Ramos (cell line): Measurements from ENCODE around the gene PLEKHG4B.
"Not testable (repeated sequence)": the region's sequence is repeated elsewhere in the genome, so short reads cannot be mapped to it uniquely, and the experiment has no call there.

Experiments used
- in situ Hi-C: fragments of 300-500 bp; cut with MboI; formaldehyde crosslinking; loops from one replicate; pipeline ENCODE4 v1.14.3; 2022; ENCODE audit warnings: low sequenced_read_pairs; ENCODE audit not compliant: unreplicated experiment

The PLEKHG4B gene, protein sequence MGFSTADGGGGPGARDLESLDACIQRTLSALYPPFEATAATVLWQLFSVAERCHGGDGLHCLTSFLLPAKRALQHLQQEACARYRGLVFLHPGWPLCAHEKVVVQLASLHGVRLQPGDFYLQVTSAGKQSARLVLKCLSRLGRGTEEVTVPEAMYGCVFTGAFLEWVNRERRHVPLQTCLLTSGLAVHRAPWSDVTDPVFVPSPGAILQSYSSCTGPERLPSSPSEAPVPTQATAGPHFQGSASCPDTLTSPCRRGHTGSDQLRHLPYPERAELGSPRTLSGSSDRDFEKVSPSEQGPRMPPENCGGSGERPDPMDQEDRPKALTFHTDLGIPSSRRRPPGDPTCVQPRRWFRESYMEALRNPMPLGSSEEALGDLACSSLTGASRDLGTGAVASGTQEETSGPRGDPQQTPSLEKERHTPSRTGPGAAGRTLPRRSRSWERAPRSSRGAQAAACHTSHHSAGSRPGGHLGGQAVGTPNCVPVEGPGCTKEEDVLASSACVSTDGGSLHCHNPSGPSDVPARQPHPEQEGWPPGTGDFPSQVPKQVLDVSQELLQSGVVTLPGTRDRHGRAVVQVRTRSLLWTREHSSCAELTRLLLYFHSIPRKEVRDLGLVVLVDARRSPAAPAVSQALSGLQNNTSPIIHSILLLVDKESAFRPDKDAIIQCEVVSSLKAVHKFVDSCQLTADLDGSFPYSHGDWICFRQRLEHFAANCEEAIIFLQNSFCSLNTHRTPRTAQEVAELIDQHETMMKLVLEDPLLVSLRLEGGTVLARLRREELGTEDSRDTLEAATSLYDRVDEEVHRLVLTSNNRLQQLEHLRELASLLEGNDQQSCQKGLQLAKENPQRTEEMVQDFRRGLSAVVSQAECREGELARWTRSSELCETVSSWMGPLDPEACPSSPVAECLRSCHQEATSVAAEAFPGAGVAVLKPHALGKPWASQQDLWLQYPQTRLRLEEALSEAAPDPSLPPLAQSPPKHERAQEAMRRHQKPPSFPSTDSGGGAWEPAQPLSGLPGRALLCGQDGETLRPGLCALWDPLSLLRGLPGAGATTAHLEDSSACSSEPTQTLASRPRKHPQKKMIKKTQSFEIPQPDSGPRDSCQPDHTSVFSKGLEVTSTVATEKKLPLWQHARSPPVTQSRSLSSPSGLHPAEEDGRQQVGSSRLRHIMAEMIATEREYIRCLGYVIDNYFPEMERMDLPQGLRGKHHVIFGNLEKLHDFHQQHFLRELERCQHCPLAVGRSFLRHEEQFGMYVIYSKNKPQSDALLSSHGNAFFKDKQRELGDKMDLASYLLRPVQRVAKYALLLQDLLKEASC (N-terminal part only)

DNA sequence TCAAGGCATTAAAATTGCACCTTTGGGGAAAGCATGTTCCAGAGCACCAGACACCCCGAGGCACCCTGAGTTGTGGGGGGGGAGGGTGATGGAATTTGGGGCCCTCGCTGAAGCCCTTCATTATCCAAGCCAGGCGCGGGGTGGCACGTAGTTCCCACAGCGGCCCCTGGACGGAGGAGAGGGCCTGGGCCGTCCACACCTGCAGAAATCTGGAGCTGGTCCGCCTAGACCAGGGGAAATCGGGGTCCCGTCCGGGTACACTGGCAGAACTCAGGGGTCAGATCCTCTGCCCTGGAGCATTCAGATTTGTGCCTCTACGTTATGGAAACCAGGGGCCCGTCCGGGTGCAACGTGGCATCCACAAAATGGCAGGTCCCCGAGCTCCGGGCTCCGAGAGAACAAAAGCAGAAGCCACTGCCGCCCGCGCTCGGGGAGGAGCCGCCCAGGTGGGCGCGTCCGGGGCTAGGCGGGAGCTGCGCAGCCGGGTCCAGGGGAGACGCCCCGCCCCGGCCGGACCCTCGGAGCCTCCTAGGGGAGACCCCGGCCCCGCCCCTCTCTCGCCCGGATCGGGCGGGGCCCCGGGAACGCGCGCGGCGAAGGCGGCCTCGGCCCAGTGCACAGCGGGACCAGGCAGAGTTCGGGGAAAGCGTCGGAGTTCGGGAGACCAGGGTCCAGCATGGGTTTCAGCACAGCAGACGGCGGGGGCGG is at the start of gene PLEKHG4B:
Gene PLEKHG4B, plus strand, starts transcription at position 613 of the 708 bp plus-strand sequence. Its CDS starts 64 bp downstream, at position 677.
- in situ Hi-C loops, result no loop called here

DNA sequence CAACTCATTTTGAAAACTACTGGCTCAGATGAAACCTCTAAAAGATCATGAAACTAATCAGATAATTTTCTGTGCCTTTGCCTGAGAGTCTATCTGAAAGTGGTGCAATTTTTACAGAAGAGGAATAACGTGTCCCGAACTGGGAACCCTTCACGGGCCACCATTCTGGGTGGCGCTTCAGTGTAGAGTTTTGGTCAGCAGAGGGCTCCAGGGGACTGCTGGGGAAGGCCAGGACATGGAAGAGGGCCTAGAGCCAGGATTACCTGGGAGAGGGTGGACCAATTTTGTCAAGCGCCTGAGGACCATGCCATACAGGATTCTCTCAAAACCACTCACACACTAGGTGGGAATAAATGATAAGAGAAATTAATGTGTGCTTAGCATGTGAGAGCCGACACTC is 49.7 kb upstream of the PLEKHG4B start:
- in situ Hi-C loops, result no loop called here

DNA sequence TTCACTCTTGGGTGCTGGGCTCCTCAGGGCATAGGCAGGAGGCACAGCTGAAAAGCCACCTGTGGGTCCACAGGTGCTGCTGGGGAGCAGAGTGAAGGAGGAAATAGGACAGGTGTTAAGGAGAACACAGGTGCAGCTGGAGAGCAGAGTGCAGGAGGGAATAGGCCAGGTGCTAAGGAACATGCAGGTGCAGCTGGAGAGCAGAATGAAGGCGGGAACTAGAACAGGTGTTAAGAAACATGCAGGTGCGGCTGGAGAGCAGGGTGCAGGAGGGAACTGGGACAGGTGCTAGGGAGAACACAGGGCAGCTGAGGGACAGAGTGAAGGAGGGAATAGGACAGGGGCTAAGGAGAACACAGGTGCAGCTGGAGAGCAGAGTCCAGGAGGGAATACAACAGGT is 43.8 kb upstream of the PLEKHG4B start:
- in situ Hi-C loops, result no loop called here

DNA sequence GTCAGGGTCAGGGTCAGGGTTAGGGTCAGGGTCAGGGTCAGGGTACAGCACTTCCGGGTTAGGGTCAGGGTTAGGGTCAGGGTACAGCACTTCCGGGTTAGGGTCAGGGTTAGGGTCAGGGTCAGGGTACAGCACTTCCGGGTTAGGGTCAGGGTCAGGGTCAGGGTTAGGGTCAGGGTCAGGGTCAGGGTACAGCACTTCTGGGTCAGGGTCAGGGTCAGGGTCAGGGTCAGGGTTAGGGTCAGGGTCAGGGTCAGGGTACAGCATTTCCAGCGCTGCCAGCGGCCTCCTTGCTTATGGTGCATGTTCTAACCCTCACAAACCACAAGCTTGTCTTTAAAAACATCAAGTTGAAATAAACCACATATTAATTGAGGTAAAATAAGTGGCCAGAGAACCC is 42.4 kb upstream of the PLEKHG4B start:
- in situ Hi-C loops, result not testable (repeated sequence)

DNA sequence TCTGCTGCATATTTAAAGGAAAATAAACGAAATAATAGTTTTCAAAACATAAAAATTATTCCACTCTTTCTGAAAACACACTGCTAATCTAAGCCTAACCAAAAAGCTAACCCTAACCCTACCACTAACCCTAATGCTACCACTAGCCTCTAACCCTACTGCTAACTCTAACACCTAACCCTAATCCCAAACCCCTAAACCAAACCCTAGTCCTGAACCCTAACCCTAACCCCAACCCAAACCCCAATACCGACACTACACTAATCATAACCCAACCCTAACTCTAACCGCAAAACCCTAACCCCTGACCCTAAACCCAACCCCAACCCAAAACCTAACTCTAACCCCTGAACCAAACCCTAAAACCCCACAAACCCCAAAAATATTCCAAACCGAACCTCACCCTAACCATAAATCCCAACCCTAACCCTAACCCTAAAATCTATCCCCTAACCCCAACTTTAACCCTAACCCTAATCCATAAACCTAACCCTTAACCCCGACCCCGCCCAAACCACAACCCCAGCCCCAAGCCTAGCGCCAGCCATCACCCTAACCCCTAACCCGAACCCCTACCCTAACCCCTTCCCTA is 41.9 kb upstream of the PLEKHG4B start:
- in situ Hi-C loops, result no loop called here

DNA sequence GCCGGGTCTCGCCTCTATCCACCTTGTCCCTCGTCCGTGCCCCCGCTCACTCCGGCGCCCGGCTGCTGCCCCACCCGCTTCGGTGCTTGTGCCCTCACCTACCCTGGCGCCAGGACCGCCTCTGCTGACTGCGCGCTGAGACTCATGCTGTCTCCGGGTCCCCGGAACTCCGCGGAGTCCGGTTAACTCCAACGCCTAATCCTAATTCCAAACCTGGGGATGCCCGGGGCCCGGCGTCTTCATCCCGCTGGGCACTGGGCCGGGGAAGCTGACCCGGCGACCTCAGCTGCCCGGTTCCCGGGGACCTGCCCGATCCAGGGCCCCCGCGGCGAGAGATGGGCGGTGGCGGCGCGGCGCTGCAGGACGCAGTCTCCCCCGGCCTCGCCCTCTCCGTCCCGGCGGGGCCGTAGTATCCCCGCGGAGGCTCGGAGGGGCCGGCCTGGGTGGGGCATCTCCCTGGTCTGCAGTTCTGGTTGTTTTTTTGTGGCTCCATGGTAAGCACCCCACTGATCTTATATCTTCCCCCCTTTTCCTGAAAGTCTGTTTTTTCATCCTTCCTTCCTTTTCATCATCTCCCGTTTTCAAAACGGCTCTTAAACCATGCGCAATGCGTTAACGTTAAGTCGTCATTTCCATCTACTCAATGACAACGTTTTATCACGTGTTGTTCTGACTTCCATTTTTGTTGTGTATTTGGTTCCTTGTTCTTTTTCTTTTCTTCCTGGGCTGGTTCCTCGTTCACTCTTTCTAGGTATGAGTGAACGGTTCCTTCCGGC is 41.1 kb upstream of the PLEKHG4B start:
- in situ Hi-C loops, result no loop called here

DNA sequence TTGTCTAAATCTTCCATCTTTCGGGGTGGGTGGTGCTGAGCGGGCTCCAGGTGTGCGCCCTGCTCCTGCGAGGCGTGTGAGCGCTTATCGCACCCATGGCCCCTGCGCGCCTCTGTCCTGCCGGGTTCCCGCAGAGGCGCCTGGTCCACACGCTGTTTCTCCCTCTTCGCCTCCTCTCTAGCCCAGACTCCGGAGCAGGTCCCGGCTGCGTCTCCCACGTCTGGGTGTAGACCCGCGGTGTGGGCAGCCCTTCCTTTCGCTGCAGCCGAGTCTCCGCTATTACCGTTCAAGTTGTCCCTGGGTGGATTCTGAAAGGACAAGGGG is 40.5 kb upstream of the PLEKHG4B start:
- in situ Hi-C loops, result no loop called here

DNA sequence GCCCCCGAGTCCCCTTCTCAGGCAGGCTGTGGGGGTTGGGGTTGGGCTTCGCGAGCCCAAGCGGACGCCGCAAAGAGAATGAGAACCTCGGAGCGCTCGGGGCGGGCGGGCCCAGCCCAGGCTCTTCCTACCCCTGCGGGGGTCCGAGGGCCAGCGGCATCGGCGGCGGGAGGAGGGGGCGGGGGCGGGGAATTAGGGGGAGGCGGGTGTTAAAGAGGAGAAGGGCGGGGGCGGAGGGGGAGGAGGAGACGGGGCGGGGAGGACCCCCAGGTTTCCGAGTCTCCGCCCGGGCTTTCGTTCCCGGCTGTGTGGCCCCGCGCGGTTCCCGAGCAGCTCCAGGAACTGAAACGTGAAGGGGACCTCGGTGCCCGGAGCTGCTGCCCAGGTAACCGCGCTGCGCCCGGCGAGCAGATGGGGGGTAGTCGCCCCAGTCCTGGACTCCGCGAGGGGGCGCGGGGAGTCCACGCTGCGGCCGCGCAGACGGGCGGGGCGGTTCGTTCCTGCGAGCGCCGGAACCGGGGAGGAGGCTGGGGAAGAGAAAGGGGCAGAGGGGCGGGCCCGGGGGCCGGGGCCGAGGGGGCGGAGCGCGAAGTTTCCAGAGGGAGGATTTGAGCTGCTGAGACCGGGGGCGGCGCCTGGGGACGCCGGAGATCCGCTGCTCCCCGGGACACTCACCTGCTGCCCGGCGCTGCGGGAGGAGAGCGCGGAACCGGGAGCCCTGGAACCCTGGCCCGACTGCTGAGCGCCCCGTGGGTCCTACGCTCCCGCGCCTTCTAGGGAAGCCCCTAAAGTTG is 38.4 kb upstream of the PLEKHG4B start:
- in situ Hi-C loops, result no loop called here

DNA sequence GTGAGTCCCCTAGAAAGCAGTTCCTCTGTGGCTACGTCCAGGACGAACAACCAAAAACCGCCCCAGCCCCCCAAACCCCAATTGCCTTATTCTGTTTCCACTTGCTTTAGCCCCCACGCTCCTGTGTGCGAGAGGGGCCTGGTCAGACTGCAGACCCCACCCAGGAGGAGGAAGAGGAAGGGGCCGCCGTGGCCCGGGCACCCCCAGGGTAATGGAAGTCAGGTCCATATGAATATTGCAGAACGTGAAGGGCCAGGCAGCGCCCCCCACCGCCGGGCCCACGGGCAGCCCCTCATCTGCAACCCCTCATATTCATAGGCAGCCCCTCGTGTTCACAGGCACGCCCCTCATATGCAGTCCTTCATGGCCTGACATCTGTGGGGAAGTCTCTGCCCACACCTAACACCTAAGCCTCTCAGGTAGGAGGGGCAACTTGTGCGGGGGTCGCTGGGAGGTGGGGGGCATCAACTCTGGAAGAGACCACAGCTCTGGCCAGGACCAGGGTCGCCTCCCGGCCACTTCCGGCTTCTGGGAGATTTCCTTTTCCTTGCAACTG is 37.7 kb upstream of the PLEKHG4B start:
- in situ Hi-C loops, result no loop called here

DNA sequence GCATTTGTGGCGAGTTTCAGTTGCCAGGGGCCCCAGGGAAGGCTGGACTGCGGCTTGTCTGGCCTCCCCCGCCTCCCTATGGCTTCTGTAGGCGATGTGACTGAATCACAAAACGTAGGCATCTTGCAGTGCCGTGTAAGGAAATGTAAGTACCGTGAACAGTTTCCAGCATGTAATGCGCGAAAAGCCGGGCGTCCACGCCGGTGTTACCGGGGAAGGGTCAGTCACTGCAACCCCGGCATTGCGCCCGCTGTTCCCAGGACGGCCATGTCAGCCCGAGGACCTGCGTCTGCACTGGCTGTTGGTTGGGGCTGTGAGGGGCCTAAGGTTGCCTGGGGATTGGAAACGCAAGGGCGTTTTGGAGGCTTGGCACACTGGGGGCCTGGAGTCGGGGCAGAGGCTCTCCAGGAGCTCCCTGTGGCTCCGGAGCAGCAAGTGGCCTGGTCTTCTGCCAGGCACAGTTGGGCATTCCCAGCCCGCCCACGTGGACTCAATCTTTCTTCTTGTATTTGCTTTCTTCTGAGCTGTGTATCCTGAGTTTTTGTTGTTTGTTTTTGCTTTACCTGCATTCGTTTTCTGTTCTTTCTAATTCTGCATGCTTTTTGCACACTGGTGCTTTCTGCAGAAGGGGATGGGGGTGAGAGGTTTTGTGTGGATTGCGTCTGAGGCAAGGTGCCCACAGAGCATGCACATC is 36.9 kb upstream of the PLEKHG4B start:
- in situ Hi-C loops, result no loop called here

DNA sequence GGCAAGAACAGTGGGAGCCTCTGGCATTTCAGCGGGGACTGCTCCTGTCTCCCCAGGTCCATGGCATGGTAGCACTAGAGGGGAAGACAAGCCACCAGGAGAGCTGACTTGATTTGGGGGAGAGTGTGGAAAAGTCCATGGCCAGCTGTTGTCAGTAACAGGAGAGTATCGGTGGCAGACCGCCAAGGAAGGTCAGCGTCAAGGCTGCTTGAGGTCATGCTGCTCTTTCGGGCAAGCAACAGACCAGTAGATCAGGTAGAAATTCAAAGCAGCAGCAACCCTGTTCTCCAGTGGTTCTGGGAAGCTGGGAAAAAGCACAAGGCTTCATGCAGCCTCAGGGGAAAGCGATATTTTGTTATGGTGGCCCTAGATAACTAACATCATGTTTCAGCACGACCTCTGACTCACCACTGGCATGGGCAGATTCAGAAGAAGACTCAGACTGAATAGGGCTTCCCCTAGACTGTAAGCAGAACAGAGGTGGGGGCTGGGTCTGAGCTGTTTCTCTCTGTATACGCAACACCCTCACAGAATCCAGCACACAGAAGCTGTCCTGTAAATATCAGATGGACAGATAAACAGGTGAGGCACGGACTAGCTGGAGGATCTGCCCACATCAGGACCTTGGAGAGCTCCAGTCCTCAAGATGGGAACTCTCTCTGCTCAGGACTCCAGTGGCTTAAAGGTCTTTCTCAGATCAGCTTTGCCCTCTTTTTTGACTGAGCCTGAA is 35.2 kb upstream of the PLEKHG4B start:
- in situ Hi-C loops, result no loop called here

DNA sequence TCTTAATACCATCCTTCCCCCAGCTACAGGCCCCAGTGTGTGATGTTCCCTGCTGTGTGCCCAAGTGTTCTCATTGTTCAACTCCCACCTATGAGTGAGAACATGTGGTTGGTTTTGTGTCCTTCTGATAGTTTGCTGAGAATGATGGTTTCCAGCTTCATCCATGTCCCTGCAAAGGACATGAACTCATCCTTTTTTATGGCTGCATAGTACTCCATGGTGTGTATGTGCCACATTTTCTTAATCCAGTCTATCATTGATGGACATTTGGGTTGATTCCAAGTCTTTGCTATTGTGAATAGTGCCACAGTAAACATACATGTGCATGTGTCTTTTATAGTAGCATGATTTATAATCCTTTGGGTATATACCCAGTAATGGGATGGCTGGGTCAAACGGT is 31.7 kb upstream of the PLEKHG4B start:
- in situ Hi-C loops, result not testable (repeated sequence)

DNA sequence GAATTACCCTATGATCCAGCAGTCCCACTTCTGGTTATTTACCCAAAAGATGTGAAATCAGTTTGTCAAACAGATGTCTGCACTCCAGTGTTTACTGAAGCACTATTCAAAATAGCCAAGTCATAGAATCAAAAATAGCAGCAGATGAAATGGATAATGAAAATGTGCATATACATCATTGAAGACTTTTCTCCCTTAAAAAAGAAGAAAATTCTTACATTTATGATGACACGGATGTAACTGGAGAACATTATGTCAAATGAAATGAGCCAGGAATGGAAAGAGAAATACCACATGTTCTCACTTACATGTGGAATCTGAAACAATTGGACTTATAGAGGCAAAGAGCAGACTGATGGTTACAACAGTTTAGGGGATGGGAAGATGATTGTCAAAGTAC is 21.5 kb upstream of the PLEKHG4B start:
- in situ Hi-C loops, result no loop called here

DNA sequence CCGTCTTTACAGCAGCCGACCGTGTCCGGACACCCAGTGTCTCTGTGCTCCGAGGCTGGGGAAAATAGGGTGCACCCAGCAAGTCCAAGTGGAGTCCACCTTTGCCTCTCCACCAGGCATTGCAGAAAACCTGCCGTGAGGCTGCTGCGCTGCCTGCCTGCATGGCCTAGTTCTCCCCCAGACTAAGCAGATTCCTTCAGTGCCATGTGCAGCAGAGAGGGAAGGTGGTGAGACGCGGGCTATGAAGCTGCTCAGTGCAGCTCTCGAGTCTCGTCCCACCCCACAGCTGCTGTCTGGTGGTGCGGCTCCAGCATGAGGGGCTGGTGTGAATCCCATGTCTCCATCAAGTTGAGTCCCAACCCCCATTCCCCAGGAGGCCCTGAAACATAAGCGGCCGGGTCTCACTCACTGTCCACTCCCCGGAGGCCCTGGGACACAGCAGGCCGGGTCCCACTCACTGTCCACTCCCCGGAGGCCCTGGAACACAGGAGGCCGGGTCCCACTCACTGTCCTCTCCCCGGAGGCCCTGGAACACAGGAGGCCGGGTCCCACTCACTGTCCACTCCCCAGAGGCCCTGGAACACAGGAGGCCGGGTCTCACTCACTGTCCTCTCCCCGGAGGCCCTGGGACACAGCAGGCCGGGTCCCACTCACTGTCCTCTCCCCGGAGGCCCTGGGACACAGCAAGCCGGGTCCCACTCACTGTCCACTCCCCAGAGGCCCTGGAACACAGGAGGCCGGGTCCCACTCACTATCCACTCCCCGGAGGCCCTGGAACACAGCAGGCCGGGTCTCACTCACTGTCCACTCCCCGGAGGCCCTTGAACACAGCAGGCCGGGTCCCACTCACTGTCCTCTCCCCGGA is 19.4 kb upstream of the PLEKHG4B start:
- in situ Hi-C loops, result not testable (repeated sequence)

DNA sequence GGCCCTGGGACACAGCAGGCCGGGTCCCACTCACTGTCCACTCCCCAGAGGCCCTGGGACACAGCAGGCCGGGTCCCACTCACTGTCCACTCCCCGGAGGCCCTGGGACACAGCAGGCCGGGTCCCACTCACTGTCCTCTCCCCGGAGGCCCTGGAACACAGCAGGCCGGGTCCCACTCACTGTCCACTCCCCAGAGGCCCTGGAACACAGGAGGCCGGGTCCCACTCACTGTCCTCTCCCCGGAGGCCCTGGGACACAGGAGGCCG is 18.9 kb upstream of the PLEKHG4B start:
- in situ Hi-C loops, result not testable (repeated sequence)
